OCI-LY3 (cell line): ENCODE data around the gene AKIP1.
"Not testable (repeated sequence)": the region's sequence is repeated elsewhere in the genome, so short reads cannot be mapped to it uniquely, and the experiment has no call there.

Experiments
- CTCF ChIP-seq: fragments of 200-600, 300-600 bp; sonication (generic); IDR thresholded peaks from 2 replicates; pipeline ENCODE4 v1.5.1; 2014; ENCODE audit warnings: antibody characterized with exemption, low read length, low read depth
- EZH2phosphoT487 ChIP-seq: fragments of 200-600 bp; shearing (Covaris generic); IDR thresholded peaks from 2 replicates; pipeline ENCODE4 v1.6.1; 2018; ENCODE audit warnings: antibody characterized with exemption, mixed run types, low read depth

GRCh38 chr11:8881585-8881984 is 29.4 kb upstream of the AKIP1 start:
- not testable (repeated sequence) for TF ChIP-seq CTCF, EZH2phosphoT487
